DND-41 (cell line): ENCODE measurements around the gene KCNIP1.

ENCODE experiments used
- ATAC-seq: fragments of 200-7000 bp; cut with Tn5 transposase; 3 replicates; pipeline ENCODE4 v1.9.1; 2021; ENCODE audit warnings: low read depth; ENCODE audit not compliant: insufficient read depth
- DNase-seq: peaks from one replicate; pipeline ENCODE4 v3.0.0-alpha.2; 2020
- H2AFZ ChIP-seq: 2 replicates; pipeline ENCODE4 v1.6.0; 2012; ENCODE audit warnings: low read depth, low read length
- H3K27ac ChIP-seq: 2 replicates; pipeline ENCODE4 v1.5.1; 2012; ENCODE audit warnings: low read length, inconsistent platforms
- H3K27me3 ChIP-seq: fragments of 200-600 bp; sonication (generic); 2 replicates; pipeline ENCODE4 v1.6.0; 2012; ENCODE audit warnings: low read length, mild to moderate bottlenecking, inconsistent platforms; ENCODE audit not compliant: insufficient read depth, poor library complexity
- H3K36me3 ChIP-seq: 2 replicates; pipeline ENCODE4 v1.5.1; 2012; ENCODE audit warnings: low read length, inconsistent platforms; ENCODE audit not compliant: insufficient read depth
- H3K4me1 ChIP-seq: 2 replicates; pipeline ENCODE4 v1.5.1; 2012; ENCODE audit warnings: mild to moderate bottlenecking, low read length; ENCODE audit not compliant: insufficient read depth
- H3K4me2 ChIP-seq: 2 replicates; pipeline ENCODE4 v1.6.0; 2012; ENCODE audit warnings: mild to moderate bottlenecking, moderate library complexity, low read length, inconsistent platforms; ENCODE audit not compliant: insufficient read depth
- H3K4me3 ChIP-seq, 2 experiments: fragments of 200-600 bp in 1 of 2; shearing (Covaris generic) in 1 of 2; 2 replicates each; pipeline ENCODE4 v1.5.1; 2012 to 2016; ENCODE audit warnings: inconsistent platforms in 2 of 2, low read length in 2 of 2, mild to moderate bottlenecking in 2 of 2, low read depth in 1 of 2, moderate library complexity in 1 of 2
- H3K79me2 ChIP-seq: 2 replicates; pipeline ENCODE4 v1.6.0; 2012; ENCODE audit warnings: low read length, inconsistent platforms; ENCODE audit not compliant: insufficient read depth
- H3K9ac ChIP-seq: 2 replicates; pipeline ENCODE4 v1.6.0; 2012; ENCODE audit warnings: low read depth, mild to moderate bottlenecking, inconsistent platforms, low read length, moderate library complexity
- H3K9me3 ChIP-seq: 2 replicates; pipeline ENCODE4 v1.5.1; 2012; ENCODE audit warnings: low read length, moderate library complexity, mild to moderate bottlenecking, inconsistent platforms; ENCODE audit not compliant: insufficient read depth, severe bottlenecking
- H4K20me1 ChIP-seq: 2 replicates; pipeline ENCODE4 v1.6.0; 2012; ENCODE audit warnings: low read length; ENCODE audit not compliant: insufficient read depth
- EZH2 ChIP-seq: IDR thresholded peaks from 3 replicates; pipeline ENCODE4 v1.6.1; 2012; ENCODE audit warnings: borderline replicate concordance, low read depth, mild to moderate bottlenecking, moderate library complexity, low read length, inconsistent platforms; ENCODE audit not compliant: severe bottlenecking
- TF ChIP-seq, protein P1 (sequence below): IDR thresholded peaks from 2 replicates; pipeline ENCODE4 v1.5.1; 2012; ENCODE audit warnings: borderline replicate concordance, low read length, moderate library complexity, mild to moderate bottlenecking; ENCODE audit not compliant: poor library complexity, severe bottlenecking; ENCODE audit errors: extremely low read depth

Gene KCNIP1

DNA sequence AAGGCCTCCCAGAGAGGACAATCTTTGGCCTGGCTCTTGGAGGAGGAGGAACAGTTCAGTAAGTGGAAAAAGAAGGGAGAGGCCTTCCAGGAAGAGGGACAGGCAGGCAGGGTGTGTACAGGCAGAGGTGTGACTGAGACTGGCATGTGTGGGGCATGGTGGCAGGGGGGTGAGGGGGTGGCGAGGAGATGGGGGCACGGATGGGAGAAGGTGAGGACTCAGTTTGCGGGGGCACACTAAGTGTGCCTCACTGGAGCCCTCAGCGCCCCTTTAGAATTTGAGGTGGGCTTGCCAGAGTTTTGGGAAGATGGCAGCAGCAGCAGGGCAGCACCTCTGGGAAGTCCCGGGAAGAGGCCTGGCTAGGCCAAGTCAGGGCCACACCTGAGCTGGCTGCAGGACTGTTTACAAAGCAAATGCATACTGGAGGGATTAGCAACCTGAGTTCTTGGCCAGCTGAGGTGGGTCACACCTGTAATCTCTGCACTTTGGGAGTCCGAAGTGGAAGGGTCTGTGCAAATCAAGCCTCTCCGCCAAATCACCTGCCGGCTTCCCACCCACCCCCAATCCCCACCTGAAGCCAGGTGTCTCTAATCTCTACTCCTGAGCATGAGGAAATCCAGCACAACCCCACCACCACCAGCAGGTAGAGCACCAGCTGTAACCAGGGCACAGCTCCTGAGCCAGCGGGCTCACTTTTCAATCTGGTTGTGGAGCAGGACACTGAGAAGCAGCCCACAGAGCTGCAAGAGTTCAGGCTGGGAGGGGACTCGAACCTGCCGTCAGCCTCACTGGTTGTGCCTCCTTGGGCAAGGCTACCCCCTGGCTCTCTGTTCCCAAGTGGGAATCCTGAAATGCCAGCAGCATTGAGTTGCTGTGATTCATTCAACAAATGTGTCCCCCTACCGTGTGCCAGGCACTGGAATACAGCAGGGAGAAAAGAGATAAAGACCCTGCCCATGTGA, 269.5 kb downstream of the KCNIP1 start:
- DNase-seq, result no peak
- Histone ChIP-seq H3K79me2 (no peaks in the 10 kb centered on the region), H3K27ac (no peak overlapping the region), H3K4me3 (no peak overlapping the region), H3K4me1 (no peaks in the 10 kb centered on the region), H4K20me1 (no peaks in the 10 kb centered on the region), H3K4me2 (no peak overlapping the region), H3K9ac (no peak overlapping the region), H3K27me3 (no peaks in the 10 kb centered on the region), H3K9me3 (no peaks in the 10 kb centered on the region), H2AFZ (no peak overlapping the region), H3K36me3 (no peaks in the 10 kb centered on the region)
- ATAC-seq, result no peak
- TF ChIP-seq EZH2, result no peak
- TF ChIP-seq, protein P1, sequence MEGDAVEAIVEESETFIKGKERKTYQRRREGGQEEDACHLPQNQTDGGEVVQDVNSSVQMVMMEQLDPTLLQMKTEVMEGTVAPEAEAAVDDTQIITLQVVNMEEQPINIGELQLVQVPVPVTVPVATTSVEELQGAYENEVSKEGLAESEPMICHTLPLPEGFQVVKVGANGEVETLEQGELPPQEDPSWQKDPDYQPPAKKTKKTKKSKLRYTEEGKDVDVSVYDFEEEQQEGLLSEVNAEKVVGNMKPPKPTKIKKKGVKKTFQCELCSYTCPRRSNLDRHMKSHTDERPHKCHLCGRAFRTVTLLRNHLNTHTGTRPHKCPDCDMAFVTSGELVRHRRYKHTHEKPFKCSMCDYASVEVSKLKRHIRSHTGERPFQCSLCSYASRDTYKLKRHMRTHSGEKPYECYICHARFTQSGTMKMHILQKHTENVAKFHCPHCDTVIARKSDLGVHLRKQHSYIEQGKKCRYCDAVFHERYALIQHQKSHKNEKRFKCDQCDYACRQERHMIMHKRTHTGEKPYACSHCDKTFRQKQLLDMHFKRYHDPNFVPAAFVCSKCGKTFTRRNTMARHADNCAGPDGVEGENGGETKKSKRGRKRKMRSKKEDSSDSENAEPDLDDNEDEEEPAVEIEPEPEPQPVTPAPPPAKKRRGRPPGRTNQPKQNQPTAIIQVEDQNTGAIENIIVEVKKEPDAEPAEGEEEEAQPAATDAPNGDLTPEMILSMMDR, result no peak

DNA sequence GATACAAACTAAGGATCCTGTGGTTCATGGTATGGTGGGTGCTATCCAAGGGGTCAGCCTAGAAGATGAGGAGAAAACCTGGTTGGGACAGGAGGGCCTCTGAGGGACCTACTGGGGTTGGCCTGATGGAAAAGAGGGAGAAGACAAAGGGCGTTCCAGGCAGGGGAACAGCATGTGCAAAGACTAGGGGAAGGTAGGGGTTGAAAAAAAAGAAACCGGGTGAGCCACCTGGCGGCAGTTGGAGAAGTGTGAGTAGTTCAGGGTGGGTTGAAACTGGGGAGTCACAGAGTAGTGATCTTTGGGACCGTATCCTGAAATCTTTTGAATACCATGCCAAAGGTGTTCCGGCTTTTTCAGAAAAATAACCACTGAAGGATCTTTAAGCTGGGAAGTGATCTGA, 271.0 kb downstream of the KCNIP1 start:
- no peaks in the 10 kb centered on the region for H3K27me3 ChIP-seq
- H3K9ac ChIP-seq, result no peak overlapping the region
- no peaks in the 10 kb centered on the region for H3K36me3 ChIP-seq
- no peaks in the 10 kb centered on the region for H3K79me2 ChIP-seq
- no peak overlapping the region for H3K4me3 ChIP-seq
- H2AFZ ChIP-seq, result no peak overlapping the region
- no peak overlapping the region for H3K4me2 ChIP-seq
- no peak for DNase-seq
- TF ChIP-seq, protein P1, result no peak
- no peak for TF ChIP-seq EZH2
- no peak overlapping the region for H3K27ac ChIP-seq
- no peaks in the 10 kb centered on the region for H3K4me1 ChIP-seq
- H4K20me1 ChIP-seq, result no peaks in the 10 kb centered on the region
- no peaks in the 10 kb centered on the region for H3K9me3 ChIP-seq
- ATAC-seq, result no peak

DNA sequence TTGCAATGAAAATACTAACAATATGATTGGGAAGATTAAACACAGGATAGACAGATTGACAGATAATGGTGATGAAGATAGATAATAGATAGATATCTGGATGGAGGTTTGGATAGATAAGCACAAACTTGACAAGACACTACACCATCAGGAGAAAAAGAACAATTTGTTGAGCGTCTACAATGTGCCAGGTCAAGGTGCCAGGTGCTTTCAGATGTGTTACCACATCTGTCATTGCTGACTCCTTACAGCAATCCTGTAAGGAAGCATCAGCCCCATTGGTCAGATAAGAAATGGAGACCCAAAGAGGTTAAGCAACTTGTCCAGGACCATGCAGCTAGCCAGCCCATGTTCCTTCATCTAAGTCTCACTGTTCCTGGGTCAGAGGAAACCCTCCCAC, 278.1 kb downstream of the KCNIP1 start:
- Histone ChIP-seq H3K27me3 (no peaks in the 10 kb centered on the region), H3K79me2 (no peaks in the 10 kb centered on the region), H3K27ac (no peak overlapping the region), H2AFZ (no peak overlapping the region), H3K9me3 (no peaks in the 10 kb centered on the region), H4K20me1 (no peaks in the 10 kb centered on the region), H3K4me1 (no peaks in the 10 kb centered on the region), H3K9ac (no peak overlapping the region), H3K4me2 (no peak overlapping the region), H3K4me3 (no peak overlapping the region), H3K36me3 (no peaks in the 10 kb centered on the region)
- no peak for ATAC-seq
- no peak for DNase-seq
- TF ChIP-seq, protein P1, result no peak
- no peak for TF ChIP-seq EZH2
